ENCODE data around the gene UGT1A10. TPM values are rescaled to one million over a fixed set of nuclear protein-coding genes. Genes with fewer than 3 reads are reported as not detected.

UGT1A10 gene
- total RNA-seq, 2 donors from 2014 or later: 0.52 to 0.99 TPM

GRCh38 chr2:233673896-233674295, 37.6 kb downstream of the UGT1A10 start:
- H3K4me1 ChIP-seq: no peaks in the 10 kb centered on the region
- intact Hi-C loops (cut with DNase I): no loop called here
- no peak for ATAC-seq
- no peak overlapping the region for H3K27ac ChIP-seq
- H3K27me3 ChIP-seq: no peaks in the 10 kb centered on the region
- H3K9me3 ChIP-seq: no peaks in the 10 kb centered on the region
- H3K36me3 ChIP-seq (replicated peaks in 1 of 2; ENCODE audit: insufficient read depth in 1 of 2, low read depth in 2 of 2): no peaks in the 10 kb centered on the region
- no peak for TF ChIP-seq POLR2A (IDR thresholded peaks at IDR 0.05)
- TF ChIP-seq CTCF (IDR thresholded peaks at IDR 0.05): no peak
- DNase-seq: no peak
- no peak overlapping the region for H3K4me3 ChIP-seq

GRCh38 chr2:233674314-233674713, 38.1 kb downstream of the UGT1A10 start:
- H3K27ac ChIP-seq: no peak overlapping the region
- intact Hi-C loops (cut with DNase I): no loop called here
- H3K4me3 ChIP-seq: no peak overlapping the region
- TF ChIP-seq POLR2A (IDR thresholded peaks at IDR 0.05) (no peak), CTCF (IDR thresholded peaks at IDR 0.05) (no peak)
- no peak for ATAC-seq
- no peaks in the 10 kb centered on the region for H3K27me3 ChIP-seq
- no peaks in the 10 kb centered on the region for H3K4me1 ChIP-seq
- no peaks in the 10 kb centered on the region for H3K9me3 ChIP-seq
- DNase-seq: no peak
- WGBS, 2 donors: 47 to 62% methylated on average over 1 of the region's 1 CpG
- no peaks in the 10 kb centered on the region for H3K36me3 ChIP-seq (replicated peaks in 1 of 2; ENCODE audit: insufficient read depth in 1 of 2, low read depth in 2 of 2)

GRCh38 chr2:233674995-233675394, 38.7 kb downstream of the UGT1A10 start:
- H3K36me3 ChIP-seq (replicated peaks in 1 of 2; ENCODE audit: insufficient read depth in 1 of 2, low read depth in 2 of 2): no peaks in the 10 kb centered on the region
- WGBS, 2 donors: 16 to 28% methylated on average over 4 of the region's 4 CpGs
- no peaks in the 10 kb centered on the region for H3K9me3 ChIP-seq
- H3K4me3 ChIP-seq: no peak overlapping the region
- H3K27me3 ChIP-seq: no peaks in the 10 kb centered on the region
- intact Hi-C loops (cut with DNase I): no loop called here
- no peak for ATAC-seq
- TF ChIP-seq POLR2A (IDR thresholded peaks at IDR 0.05): no peak
- TF ChIP-seq CTCF (IDR thresholded peaks at IDR 0.05): no peak
- no peak overlapping the region for H3K27ac ChIP-seq
- H3K4me1 ChIP-seq: no peaks in the 10 kb centered on the region
- DNase-seq: no peak

GRCh38 chr2:233676046-233676445, 39.8 kb downstream of the UGT1A10 start:
- H3K4me3 ChIP-seq: no peak overlapping the region
- 73 to 82% methylated on average over 2 of the region's 2 CpGs for WGBS, 2 donors
- ATAC-seq (no peak), DNase-seq (no peak)
- intact Hi-C loops (cut with DNase I): no loop called here
- no peaks in the 10 kb centered on the region for H3K36me3 ChIP-seq (replicated peaks in 1 of 2; ENCODE audit: insufficient read depth in 1 of 2, low read depth in 2 of 2)
- H3K27ac ChIP-seq: no peak overlapping the region
- no peaks in the 10 kb centered on the region for H3K27me3 ChIP-seq
- no peaks in the 10 kb centered on the region for H3K9me3 ChIP-seq
- H3K4me1 ChIP-seq: no peaks in the 10 kb centered on the region
- TF ChIP-seq POLR2A (IDR thresholded peaks at IDR 0.05) (no peak), CTCF (IDR thresholded peaks at IDR 0.05) (no peak)

- Histone ChIP-seq H3K9me3 (no peaks in the 10 kb centered on the region), H3K27ac (no peak overlapping the region), H3K4me3 (no peak overlapping the region), H3K27me3 (no peaks in the 10 kb centered on the region), H3K4me1 (no peaks in the 10 kb centered on the region), H3K36me3 (replicated peaks in 1 of 2; ENCODE audit: insufficient read depth in 1 of 2, low read depth in 2 of 2) (no peaks in the 10 kb centered on the region)
- WGBS, 2 donors: 64 to 72% methylated on average over 4 of the region's 4 CpGs
- intact Hi-C loops (cut with DNase I): no loop called here
- no peak for DNase-seq
- TF ChIP-seq POLR2A (IDR thresholded peaks at IDR 0.05) (no peak), CTCF (IDR thresholded peaks at IDR 0.05) (no peak)
- no peak for ATAC-seq
Observed at GRCh38 chr2:233679196-233679595, 42.9 kb downstream of the UGT1A10 start.
